ENCODE results near the gene PTGIS. TPM values are rescaled to one million over a fixed set of nuclear protein-coding genes. Genes with fewer than 3 reads are reported as not detected.

Gene PTGIS
- total RNA-seq, 1 donor from 2014 or later: not detected

DNA sequence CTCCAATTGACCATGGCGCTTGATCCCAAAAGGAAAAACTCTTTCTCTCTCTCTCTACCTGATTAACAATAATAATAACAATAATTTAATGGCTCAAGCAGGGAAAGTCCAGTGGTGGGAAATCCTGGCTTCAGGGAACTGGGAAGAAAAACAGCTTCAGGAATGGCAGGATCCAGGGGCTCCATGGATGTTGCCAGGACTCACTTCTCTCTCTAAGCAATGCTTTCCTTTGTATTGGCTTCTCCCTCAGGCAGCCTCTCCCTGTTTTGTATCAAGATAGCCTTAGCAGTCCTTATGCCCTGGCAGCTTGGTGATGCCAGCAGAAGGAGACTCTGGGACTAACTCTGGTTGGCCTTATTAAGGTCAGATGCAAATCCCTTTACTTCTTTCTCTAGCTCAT is 13.5 kb upstream of the PTGIS start:
- POLR2A ChIA-PET: no interaction called here
- Mint-ChIP-seq H3K27ac (no peak overlapping the region), H3K9me3 (peaks cover 4% of the 10 kb centered on the region), H3K27me3 (peaks cover 24% of the 10 kb centered on the region), H3K4me1 (no peaks in the 10 kb centered on the region), H3K36me3 (ENCODE audit: low read depth) (no peaks in the 10 kb centered on the region), H3K4me3 (no peak overlapping the region)
- intact Hi-C loops (cut with micrococcal nuclease): no loop called here
- DNase-seq (no peak), ATAC-seq (ENCODE audit: low read depth) (no peak)
- CTCF ChIA-PET: no interaction called here
- no peak for TF ChIP-seq CTCF (IDR thresholded peaks at IDR 0.05)

GRCh38 chr20:49580813-49581174 is 12.9 kb upstream of the PTGIS start:
- POLR2A ChIA-PET: no interaction called here
- Mint-ChIP-seq H3K27me3 (peaks cover 28% of the 10 kb centered on the region), H3K36me3 (ENCODE audit: low read depth) (no peaks in the 10 kb centered on the region), H3K4me3 (no peak overlapping the region), H3K27ac (no peak overlapping the region), H3K9me3 (peaks cover 8% of the 10 kb centered on the region), H3K4me1 (no peaks in the 10 kb centered on the region)
- intact Hi-C loops (cut with micrococcal nuclease): no loop called here
- no peak for DNase-seq
- no peak for TF ChIP-seq CTCF (IDR thresholded peaks at IDR 0.05)
- ATAC-seq (ENCODE audit: low read depth): no peak
- CTCF ChIA-PET: no interaction called here

DNA sequence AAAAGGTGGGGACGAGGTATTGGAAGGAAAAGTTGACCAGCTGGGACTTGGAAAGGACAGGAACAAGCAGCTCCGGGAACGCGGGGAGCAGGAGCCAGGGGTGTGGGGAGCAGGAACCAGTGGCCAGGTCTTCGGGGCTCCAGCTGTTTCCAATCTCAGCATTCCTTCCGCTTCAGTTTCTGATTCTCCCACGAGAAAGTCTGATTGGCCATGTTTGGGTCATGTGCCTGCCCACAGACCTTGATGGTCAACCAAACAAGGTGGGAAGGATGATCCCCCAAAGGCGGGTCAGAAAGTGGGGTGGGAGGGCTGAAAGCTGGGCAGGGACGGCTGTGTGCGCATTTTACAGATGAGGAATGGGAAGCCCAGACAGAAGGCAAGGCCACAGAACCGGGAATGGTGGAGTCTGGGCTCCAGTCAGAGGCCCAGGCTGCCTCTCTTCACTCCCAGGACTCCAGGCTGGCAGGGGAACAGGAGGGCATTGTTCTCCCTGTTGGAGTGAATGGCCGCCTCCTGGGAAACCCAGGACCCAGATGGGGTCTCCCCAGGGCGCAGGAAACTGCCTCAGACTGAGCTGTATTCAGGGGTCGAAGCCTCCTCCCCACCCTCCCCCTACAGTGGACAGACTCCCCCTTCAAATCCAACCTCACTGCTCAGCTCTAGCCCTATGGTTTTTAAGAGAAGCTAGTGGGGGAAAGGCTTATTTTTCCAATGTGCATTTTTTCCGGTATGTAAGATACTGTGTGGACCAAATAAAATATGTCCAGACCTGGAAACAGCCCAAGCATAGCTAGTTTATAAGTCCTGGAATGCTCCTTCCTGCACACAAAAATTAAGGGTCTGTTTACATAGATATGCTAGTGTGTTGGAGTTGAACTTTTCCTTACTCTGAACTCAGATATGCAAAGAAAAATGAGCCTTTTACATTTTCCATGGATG is 12.2 kb upstream of the PTGIS start:
- H3K4me1 Mint-ChIP-seq: no peaks in the 10 kb centered on the region
- CTCF ChIA-PET: no interaction called here
- no peak overlapping the region for H3K27ac Mint-ChIP-seq
- intact Hi-C loops (cut with micrococcal nuclease): no loop called here
- ATAC-seq (ENCODE audit: low read depth) (no peak), DNase-seq (no peak)
- no peak overlapping the region for H3K4me3 Mint-ChIP-seq
- H3K27me3 Mint-ChIP-seq: peaks cover 23% of the 10 kb centered on the region
- H3K36me3 Mint-ChIP-seq (ENCODE audit: low read depth): no peaks in the 10 kb centered on the region
- H3K9me3 Mint-ChIP-seq: peaks cover 8% of the 10 kb centered on the region
- POLR2A ChIA-PET: no interaction called here
- TF ChIP-seq CTCF (IDR thresholded peaks at IDR 0.05): no peak

- intact Hi-C loops (cut with micrococcal nuclease): no loop called here
- Mint-ChIP-seq H3K27me3 (peaks cover 19% of the 10 kb centered on the region), H3K4me3 (no peak overlapping the region), H3K9me3 (peaks cover 8% of the 10 kb centered on the region), H3K36me3 (ENCODE audit: low read depth) (no peaks in the 10 kb centered on the region), H3K27ac (no peak overlapping the region), H3K4me1 (no peaks in the 10 kb centered on the region)
- no peak for TF ChIP-seq CTCF (IDR thresholded peaks at IDR 0.05)
- POLR2A ChIA-PET: no interaction called here
- DNase-seq: no peak
- no peak for ATAC-seq (ENCODE audit: low read depth)
- CTCF ChIA-PET: no interaction called here
Measured at GRCh38 chr20:49579195-49579594, 11.3 kb upstream of the PTGIS start.

- H3K36me3 Mint-ChIP-seq (ENCODE audit: low read depth): no peaks in the 10 kb centered on the region
- H3K4me1 Mint-ChIP-seq: no peaks in the 10 kb centered on the region
- H3K27me3 Mint-ChIP-seq: peaks cover 19% of the 10 kb centered on the region
- H3K9me3 Mint-ChIP-seq: peaks cover 8% of the 10 kb centered on the region
- intact Hi-C loops (cut with micrococcal nuclease): no loop called here
- no peak for TF ChIP-seq CTCF (IDR thresholded peaks at IDR 0.05)
- DNase-seq: no peak
- H3K4me3 Mint-ChIP-seq: no peak overlapping the region
- CTCF ChIA-PET: no interaction called here
- POLR2A ChIA-PET: no interaction called here
- H3K27ac Mint-ChIP-seq: no peak overlapping the region
- ATAC-seq (ENCODE audit: low read depth): no peak
Measured at GRCh38 chr20:49578436-49578835, 10.5 kb upstream of the PTGIS start.
